ENCODE results near the gene PRRT4.
A peak's percentile ranks its signal among the peaks of the same experiment; 100 is the strongest.

The PRRT4 gene

GRCh38 chr7:128408709-128409595 lies 47.5 kb upstream of the PRRT4 start (continued):
- TF ChIP-seq PRDM10 (tag by site-specific recombination; IDR thresholded peaks at IDR 0.05) (peak; percentile 62), GLIS2 (tag by site-specific recombination; IDR thresholded peaks at IDR 0.05) (peak; percentile 42), TSHZ1 (tag by site-specific recombination; IDR thresholded peaks at IDR 0.05; ENCODE audit: borderline replicate concordance) (no peak)

- H3K4me1 ChIP-seq (ENCODE audit: control insufficient read depth, insufficient read depth, low read length) = no peaks in the 10 kb centered on the region; the same call in 1 of the 2 replicates
- POLR2A ChIA-PET = interaction anchor here (0.9 kb wide), 3 partner anchors 11 to 64 kb away, joined by 3 to 8 read pairs (median 4); partner anchors contain the start of genes PRRT4 and RBM28
- H3K36me3 ChIP-seq (ENCODE audit: control insufficient read depth in 2 of 2, insufficient read depth in 1 of 2, low read length in 2 of 2) = peaks cover 2 to 4% of the 10 kb centered on the region in 2 experiments; a peak in 2 of 3 replicates
- H3K27ac ChIP-seq (ENCODE audit: extremely low read depth, low read depth, low read length) = no peak overlapping the region
- no peaks in the 10 kb centered on the region for H3K9me3 ChIP-seq (ENCODE audit: control insufficient read depth, insufficient read depth, low read depth, low read length)
- CTCF ChIA-PET = interaction anchor here (0.6 to 6.1 kb wide), 7 partner anchors 10 to 64 kb away, joined by 3 to 68 read pairs (median 9); partner anchors contain the start of gene RBM28
- H3K4me3 ChIP-seq (ENCODE audit: low read depth, low read length) = no peak overlapping the region
- TF ChIP-seq HIC1 (tag by site-specific recombination; IDR thresholded peaks at IDR 0.05) (no peak), MZF1 (tag by site-specific recombination; IDR thresholded peaks at IDR 0.05; ENCODE audit: borderline replicate concordance) (no peak), ZBTB21 (tag by site-specific recombination; IDR thresholded peaks at IDR 0.05) (no peak), ZNF2 (tag by site-specific recombination; IDR thresholded peaks at IDR 0.05) (no peak), ZBTB8A (tag by site-specific recombination; IDR thresholded peaks at IDR 0.05) (peak; percentile 78), ZNF132 (tag by site-specific recombination; IDR thresholded peaks at IDR 0.05; ENCODE audit: borderline replicate concordance) (no peak), ZNF133 (tag by site-specific recombination; IDR thresholded peaks at IDR 0.05) (0 out of 2 replicates have a peak, but pooled peaks have one; percentile 13), ZNF488 (tag by site-specific recombination; IDR thresholded peaks at IDR 0.05) (no peak), ZIC2 (tag by site-specific recombination; IDR thresholded peaks at IDR 0.05) (no peak), ZFHX2 (tag by site-specific recombination; conservative IDR thresholded peaks at IDR 0.05) (peak; percentile 52), ZNF449 (tag by site-specific recombination; IDR thresholded peaks at IDR 0.05) (peak; percentile 97), ZNF394 (tag by site-specific recombination; IDR thresholded peaks at IDR 0.05; ENCODE audit: borderline replicate concordance) (peak; percentile 44; the same call in 1 of the 2 replicates), ZBTB17 (tag by site-specific recombination; IDR thresholded peaks at IDR 0.05) (peak; percentile 32; the same call in 1 of the 2 replicates), KLF17 (tag by site-specific recombination; IDR thresholded peaks at IDR 0.05) (peak; percentile 12; the same call in 1 of the 2 replicates)
These were observed 46.5 kb upstream of the PRRT4 start for GRCh38 chr7:128407751-128408708.
